HuH-7 (cell line): ENCODE measurements around the gene JMJD8.

ENCODE experiments used
- DNase-seq: peaks from one replicate; pipeline ENCODE4 v3.0.0; 2011; ENCODE audit warnings: low spot score

JMJD8 gene

GRCh38 chr16:684071-684794, at the start of gene JMJD8:
Gene JMJD8, minus strand, starts transcription at chr16:684334. Its CDS starts 15 bp downstream, at chr16:684319.
- DNase-seq = peak; percentile 82

GRCh38 chr16:733382-734207, 49.5 kb upstream of the JMJD8 start:
- no peak for DNase-seq

- DNase-seq = no peak
These were observed 48.8 kb upstream of the JMJD8 start for GRCh38 chr16:732936-733335.

- DNase-seq = no peak
These were observed 48.2 kb upstream of the JMJD8 start for GRCh38 chr16:732332-732731.

- DNase-seq = no peak
These were observed 46.8 kb upstream of the JMJD8 start for GRCh38 chr16:730666-731509.

- DNase-seq = no peak
These were observed 45.9 kb upstream of the JMJD8 start for GRCh38 chr16:729768-730665.

- no peak for DNase-seq
These were observed 45.0 kb upstream of the JMJD8 start for GRCh38 chr16:728890-729744.

GRCh38 chr16:728131-728889, 44.2 kb upstream of the JMJD8 start:
- peak; percentile 69 for DNase-seq

GRCh38 chr16:727291-727977, 43.3 kb upstream of the JMJD8 start:
- no peak for DNase-seq

GRCh38 chr16:726438-727290, 42.5 kb upstream of the JMJD8 start, which contains the start of the genes CCDC78 and HAGHL:
Gene CCDC78, minus strand, starts transcription at chr16:726443. Its CDS starts 76 bp downstream, at chr16:726367.
Gene HAGHL, plus strand, starts transcription at chr16:727106. Its CDS starts 404 bp downstream, at chr16:727510.
- DNase-seq = peak; percentile 60

- DNase-seq = no peak
These were observed 42.0 kb upstream of the JMJD8 start for GRCh38 chr16:726188-726437.

GRCh38 chr16:725463-726187, 41.5 kb upstream of the JMJD8 start:
- DNase-seq = no peak

GRCh38 chr16:725041-725376, 40.9 kb upstream of the JMJD8 start:
- DNase-seq = no peak

GRCh38 chr16:724188-725040, 40.3 kb upstream of the JMJD8 start:
- DNase-seq = no peak

GRCh38 chr16:723695-724094, 39.6 kb upstream of the JMJD8 start:
- DNase-seq = no peak

GRCh38 chr16:722835-723633, 38.9 kb upstream of the JMJD8 start:
- DNase-seq = no peak
